ENCODE measurements around the gene SCAMP5.

The SCAMP5 gene

DNA sequence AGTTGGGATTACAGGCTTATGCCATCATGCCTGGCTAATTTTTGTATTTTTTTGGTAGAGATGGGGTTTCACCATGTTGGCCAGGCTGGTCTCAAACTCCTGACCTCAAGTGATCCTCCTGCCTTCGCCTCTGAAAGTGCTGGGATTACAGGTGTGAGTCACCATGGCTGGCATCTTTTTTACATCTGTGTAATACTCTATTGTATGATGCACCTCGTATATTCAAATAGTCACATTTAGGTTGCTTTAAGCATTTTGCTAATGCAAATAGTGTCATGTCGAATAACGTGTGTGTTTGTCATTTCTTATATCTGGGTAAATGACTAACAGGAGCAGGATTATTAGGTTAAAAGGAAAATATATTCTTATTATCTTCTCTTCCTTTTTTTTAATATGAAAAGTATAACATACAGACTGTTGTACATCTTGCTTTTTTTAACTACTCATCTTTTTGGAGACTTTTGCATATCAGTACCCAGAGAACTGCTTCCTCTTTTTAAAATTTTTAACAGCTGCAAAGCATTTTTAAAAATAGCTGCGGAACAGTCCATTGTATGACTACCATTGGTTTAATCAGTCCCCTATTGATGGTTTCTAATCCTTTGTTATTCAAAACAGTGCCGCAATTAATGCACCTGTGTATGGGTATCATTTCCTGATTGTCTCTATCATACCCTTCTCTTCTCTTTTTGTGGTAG, 13.4 kb downstream of the SCAMP5 start:
- no peak for DNase-seq (ENCODE audit: low read depth in 1 of 2, low spot score in 1 of 2)
- TF ChIP-seq JUND (IDR thresholded peaks at IDR 0.05; ENCODE audit: low read depth), result no peak
- in situ Hi-C loops (cut with HindIII; ENCODE audit: low pct_unique_long_range_greater_than_20kb, low sequenced_read_pairs), result no loop called here

- DNase-seq (ENCODE audit: low read depth in 1 of 2, low spot score in 1 of 2), result no peak
- no peak for TF ChIP-seq JUND (IDR thresholded peaks at IDR 0.05; ENCODE audit: low read depth)
- in situ Hi-C loops (cut with HindIII; ENCODE audit: low pct_unique_long_range_greater_than_20kb, low sequenced_read_pairs), result no loop called here
Measured at GRCh38 chr15:75016431-75016830, 21.1 kb downstream of the SCAMP5 start.

DNA sequence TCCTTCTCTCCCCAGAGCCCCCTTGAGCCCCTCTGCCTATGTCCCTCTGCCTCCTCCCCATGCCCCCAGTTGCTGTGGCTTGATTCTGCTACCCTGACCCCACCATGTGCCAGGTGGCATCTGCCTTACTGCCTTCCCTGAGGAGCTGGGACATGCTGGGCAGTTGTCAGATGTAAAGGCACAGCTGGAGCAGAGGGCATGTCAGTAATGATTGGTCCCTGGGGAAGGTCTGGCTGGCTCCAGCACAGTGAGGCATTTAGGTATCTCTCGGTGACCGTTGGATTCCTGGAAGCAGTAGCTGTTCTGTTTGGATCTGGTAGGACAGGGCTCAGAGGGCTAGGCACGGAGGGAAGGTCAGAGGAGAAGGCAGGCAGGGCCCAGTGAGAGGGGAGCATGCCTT, 24.6 kb downstream of the SCAMP5 start:
- no peak for DNase-seq (ENCODE audit: low read depth in 1 of 2, low spot score in 1 of 2)
- in situ Hi-C loops (cut with HindIII; ENCODE audit: low pct_unique_long_range_greater_than_20kb, low sequenced_read_pairs), result no loop called here
- TF ChIP-seq JUND (IDR thresholded peaks at IDR 0.05; ENCODE audit: low read depth), result no peak

DNA sequence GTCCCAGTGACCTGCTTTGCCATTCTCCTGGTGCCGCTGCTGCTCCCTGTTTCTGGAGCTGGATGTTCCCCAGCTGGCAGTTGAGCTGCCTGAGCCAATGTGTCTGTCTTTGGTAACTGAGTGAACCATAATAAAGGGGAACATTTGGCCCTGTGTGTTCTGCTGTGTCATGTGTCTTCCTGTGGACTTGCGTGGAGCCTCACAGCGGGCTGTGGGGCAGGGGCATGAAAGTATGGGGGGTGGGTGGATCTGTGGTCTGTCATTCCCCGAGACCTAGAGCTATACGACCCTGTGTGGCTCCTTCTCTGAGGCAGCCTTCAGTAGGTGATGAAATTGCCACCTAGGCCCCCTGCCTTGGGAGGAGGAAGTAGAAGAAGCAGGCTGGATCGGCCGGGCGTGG, 26.0 kb downstream of the SCAMP5 start:
- in situ Hi-C loops (cut with HindIII; ENCODE audit: low pct_unique_long_range_greater_than_20kb, low sequenced_read_pairs), result no loop called here

GRCh38 chr15:75022783-75023180, 27.4 kb downstream of the SCAMP5 start:
- no peak for TF ChIP-seq JUND (IDR thresholded peaks at IDR 0.05; ENCODE audit: low read depth)
- DNase-seq (ENCODE audit: low read depth in 1 of 2, low spot score in 1 of 2), result no peak
- in situ Hi-C loops (cut with HindIII; ENCODE audit: low pct_unique_long_range_greater_than_20kb, low sequenced_read_pairs), result no loop called here

More for the DNA sequence above, 26.0 kb downstream of the SCAMP5 start:
- no peak for TF ChIP-seq JUND (IDR thresholded peaks at IDR 0.05; ENCODE audit: low read depth)
- no peak for DNase-seq (ENCODE audit: low read depth in 1 of 2, low spot score in 1 of 2)

DNA sequence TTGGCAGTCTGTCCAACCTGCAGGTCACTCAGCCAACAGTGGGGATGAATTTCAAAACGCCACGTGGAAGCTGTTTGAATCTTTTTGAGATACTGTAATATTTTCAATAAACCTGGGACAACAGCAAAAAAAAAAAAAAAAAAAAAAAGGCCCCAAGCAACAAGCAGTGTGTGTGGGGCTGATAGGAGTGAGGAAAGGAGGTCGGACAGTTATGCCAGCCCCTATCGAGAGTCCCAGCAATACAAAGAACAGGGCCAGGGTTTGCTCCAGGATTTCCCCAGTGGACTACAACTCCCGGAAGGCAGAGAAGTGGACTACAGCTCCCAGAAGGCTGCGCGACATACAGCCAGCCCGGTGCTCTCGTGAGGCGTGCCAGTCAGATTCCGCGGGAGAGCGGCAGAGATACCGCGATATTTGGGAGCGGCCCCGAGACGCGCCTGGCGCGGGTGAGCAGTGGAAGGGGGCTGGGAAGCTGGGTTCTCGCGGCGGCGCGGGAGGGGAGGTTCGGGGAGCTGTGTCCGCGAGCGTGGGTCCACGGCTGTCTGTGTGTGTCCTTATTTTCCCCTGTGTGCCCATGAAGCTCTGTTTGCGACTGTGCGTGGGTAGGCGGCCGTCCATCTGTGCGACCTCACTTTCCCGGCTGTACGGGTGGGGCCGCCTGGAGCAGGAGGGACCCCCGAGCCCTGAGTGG, 28.0 kb downstream of the SCAMP5 start, which contains the start of gene PPCDC:
Gene PPCDC, plus strand, starts transcription at position 410 of the 691 bp plus-strand sequence. CDS start 4,729 bp downstream, outside the sequence.
- in situ Hi-C loops (cut with HindIII; ENCODE audit: low pct_unique_long_range_greater_than_20kb, low sequenced_read_pairs), result no loop called here

GRCh38 chr15:75023872-75024636, 28.7 kb downstream of the SCAMP5 start:
- no peak for TF ChIP-seq JUND (IDR thresholded peaks at IDR 0.05; ENCODE audit: low read depth)
- in situ Hi-C loops (cut with HindIII; ENCODE audit: low pct_unique_long_range_greater_than_20kb, low sequenced_read_pairs), result no loop called here
- peak; percentile 34 to 41 for DNase-seq (ENCODE audit: low read depth in 1 of 2, low spot score in 1 of 2)

More for the DNA sequence above, 28.0 kb downstream of the SCAMP5 start, which contains the start of gene PPCDC:
- no peak for TF ChIP-seq JUND (IDR thresholded peaks at IDR 0.05; ENCODE audit: low read depth)
- DNase-seq (ENCODE audit: low read depth in 1 of 2, low spot score in 1 of 2), result peak; percentile 97 to 98

DNA sequence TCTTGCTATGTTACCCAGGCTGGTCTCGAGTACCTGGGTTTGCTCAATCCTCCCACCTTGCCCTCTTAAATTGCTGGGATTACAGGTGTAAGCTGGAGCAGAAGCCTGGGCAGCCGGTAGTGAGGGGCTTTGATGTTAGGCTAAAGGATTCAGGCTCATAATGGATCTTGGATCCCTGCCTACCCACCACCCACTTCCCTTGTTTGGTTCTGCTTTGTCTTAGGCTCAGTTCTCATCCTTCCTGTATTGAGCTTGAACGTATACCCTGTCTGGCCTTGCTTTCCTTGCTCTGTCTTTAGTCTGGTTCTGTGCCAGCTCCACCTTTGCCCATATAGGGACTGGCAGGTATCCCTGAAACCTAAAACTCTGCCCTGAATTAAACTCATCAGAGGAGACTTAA, 29.7 kb downstream of the SCAMP5 start:
- TF ChIP-seq JUND (IDR thresholded peaks at IDR 0.05; ENCODE audit: low read depth), result no peak
- in situ Hi-C loops (cut with HindIII; ENCODE audit: low pct_unique_long_range_greater_than_20kb, low sequenced_read_pairs), result no loop called here

DNA sequence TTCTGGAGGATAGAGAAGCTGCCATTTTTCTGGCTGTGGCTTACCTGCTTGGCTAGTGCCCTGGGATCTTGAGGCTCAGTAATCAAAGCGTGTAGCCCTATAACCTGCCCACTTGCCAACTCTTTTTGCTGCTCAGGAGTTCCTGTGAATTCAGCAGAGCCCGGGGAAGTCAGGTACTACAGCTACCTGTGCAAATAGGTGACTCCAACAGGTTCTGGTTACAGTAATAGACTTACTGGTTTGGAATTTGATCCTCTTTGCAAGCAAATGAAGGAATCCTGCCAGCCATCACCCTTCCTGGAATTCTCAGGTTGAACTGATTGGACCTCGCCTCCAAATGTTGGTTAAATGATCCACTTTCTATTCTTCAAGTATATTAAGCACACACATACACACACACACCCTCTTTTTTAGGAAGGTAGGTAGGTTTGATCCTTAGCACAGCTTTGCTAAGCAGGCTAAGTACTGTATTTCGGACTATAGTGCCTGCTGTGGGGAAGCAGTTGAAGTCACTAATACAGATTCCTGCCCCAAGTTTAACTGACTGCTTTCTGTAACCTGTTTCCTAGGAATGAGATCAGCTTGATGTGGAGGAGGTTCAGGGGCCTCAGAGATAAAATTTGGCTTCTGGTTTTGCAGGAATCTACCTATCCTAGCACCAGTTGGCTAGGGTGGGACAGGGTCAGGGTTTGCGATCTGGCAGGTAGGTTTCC, 30.3 kb downstream of the SCAMP5 start:
- TF ChIP-seq JUND (IDR thresholded peaks at IDR 0.05; ENCODE audit: low read depth), result no peak
- in situ Hi-C loops (cut with HindIII; ENCODE audit: low pct_unique_long_range_greater_than_20kb, low sequenced_read_pairs), result no loop called here

More for the DNA sequence above, 29.7 kb downstream of the SCAMP5 start:
- DNase-seq (ENCODE audit: low read depth in 1 of 2, low spot score in 1 of 2), result no peak

GRCh38 chr15:75027551-75027950, 32.2 kb downstream of the SCAMP5 start:
- DNase-seq (ENCODE audit: low read depth in 1 of 2, low spot score in 1 of 2), result no peak
- in situ Hi-C loops (cut with HindIII; ENCODE audit: low pct_unique_long_range_greater_than_20kb, low sequenced_read_pairs), result no loop called here
- no peak for TF ChIP-seq JUND (IDR thresholded peaks at IDR 0.05; ENCODE audit: low read depth)

More for the DNA sequence above, 30.3 kb downstream of the SCAMP5 start:
- DNase-seq (ENCODE audit: low read depth in 1 of 2, low spot score in 1 of 2), result peak in 1 of 2 experiments; percentile 36

- in situ Hi-C loops (cut with HindIII; ENCODE audit: low pct_unique_long_range_greater_than_20kb, low sequenced_read_pairs), result no loop called here
- no peak for DNase-seq (ENCODE audit: low read depth in 1 of 2, low spot score in 1 of 2)
- no peak for TF ChIP-seq JUND (IDR thresholded peaks at IDR 0.05; ENCODE audit: low read depth)
Measured at GRCh38 chr15:75028991-75029377, 33.6 kb downstream of the SCAMP5 start.

- peak; percentile 57 to 82 for DNase-seq (ENCODE audit: low read depth in 1 of 2, low spot score in 1 of 2)
- no peak for TF ChIP-seq JUND (IDR thresholded peaks at IDR 0.05; ENCODE audit: low read depth)
- in situ Hi-C loops (cut with HindIII; ENCODE audit: low pct_unique_long_range_greater_than_20kb, low sequenced_read_pairs), result no loop called here
Measured at GRCh38 chr15:75029378-75030022, 34.1 kb downstream of the SCAMP5 start.
